T-helper 17 cell (primary cell): ENCODE results near the gene OSMR. TPM values are rescaled to one million over a fixed set of nuclear protein-coding genes. Genes with fewer than 3 reads are reported as not detected.

Experiments used
- ATAC-seq: fragments of 150-1000 bp; cut with Tn5 transposase; 2 replicates; pipeline ENCODE4 v1.10.0; 2021; ENCODE audit warnings: mild to moderate bottlenecking, moderate library complexity
- DNase-seq, 3 donors: peaks; one replicate each; pipeline versions ENCODE4 v3.0.0 to v3.0.0-alpha.2; 2020 to 2021
- H3K9me3 ChIP-seq: one replicate; pipeline ENCODE4 v1.7.0; 2013; ENCODE audit warnings: low read length, mild to moderate bottlenecking; ENCODE audit not compliant: control insufficient read depth, poor library complexity, severe bottlenecking
- H3K27ac Mint-ChIP-seq: one replicate; pipeline ENCODE4 v1.8.0; 2022; ENCODE audit warnings: mild to moderate bottlenecking, moderate library complexity, mixed read lengths
- H3K27me3 Mint-ChIP-seq: one replicate; pipeline ENCODE4 v1.8.0; 2022; ENCODE audit warnings: mixed read lengths
- H3K36me3 Mint-ChIP-seq: one replicate; pipeline ENCODE4 v1.8.0; 2022; ENCODE audit warnings: low read depth, mixed read lengths
- H3K4me1 Mint-ChIP-seq: one replicate; pipeline ENCODE4 v1.8.0; 2022; ENCODE audit warnings: mild to moderate bottlenecking, mixed read lengths
- H3K4me3 Mint-ChIP-seq: one replicate; pipeline ENCODE4 v1.8.0; 2022; ENCODE audit warnings: mild to moderate bottlenecking, moderate library complexity, mixed read lengths
- total RNA-seq, 4 donors: library from RNA in 2 of 4; stranded (reverse) in 2 of 4; gene quantifications; one replicate each; pipeline ENCODE4 v1.2.3 and lab custom pipeline; 2022 to 2026

The OSMR gene
- total RNA-seq, 2 donors from 2014 or later: not detected

- H3K4me3 Mint-ChIP-seq: no peak overlapping the region
- ATAC-seq (no peak), DNase-seq (no peak)
- H3K27ac Mint-ChIP-seq: no peak overlapping the region
- peaks cover 2% of the 10 kb centered on the region for H3K4me1 Mint-ChIP-seq
- peaks cover 5% of the 10 kb centered on the region for H3K9me3 ChIP-seq
- H3K36me3 Mint-ChIP-seq: peaks cover 2% of the 10 kb centered on the region
- peaks cover 20% of the 10 kb centered on the region for H3K27me3 Mint-ChIP-seq
These were observed 50.9 kb downstream of the OSMR start for GRCh38 chr5:38896760-38897159.

GRCh38 chr5:38899936-38900335 lies 54.1 kb downstream of the OSMR start:
- H3K36me3 Mint-ChIP-seq: peaks cover 3% of the 10 kb centered on the region
- no peaks in the 10 kb centered on the region for H3K9me3 ChIP-seq
- no peak overlapping the region for H3K4me3 Mint-ChIP-seq
- peaks cover 16% of the 10 kb centered on the region for H3K27me3 Mint-ChIP-seq
- no peak for DNase-seq
- no peak overlapping the region for H3K27ac Mint-ChIP-seq
- ATAC-seq: no peak
- peaks cover 2% of the 10 kb centered on the region for H3K4me1 Mint-ChIP-seq

- Mint-ChIP-seq H3K4me1 (no peaks in the 10 kb centered on the region), H3K27ac (no peak overlapping the region), H3K27me3 (peaks cover 20% of the 10 kb centered on the region), H3K4me3 (no peak overlapping the region), H3K36me3 (peaks cover 2% of the 10 kb centered on the region)
- no peak for ATAC-seq
- no peak for DNase-seq
- H3K9me3 ChIP-seq: no peaks in the 10 kb centered on the region
These were observed 59.7 kb downstream of the OSMR start for GRCh38 chr5:38905516-38905915.

GRCh38 chr5:38906503-38906902 lies 60.7 kb downstream of the OSMR start:
- no peaks in the 10 kb centered on the region for H3K4me1 Mint-ChIP-seq
- H3K27ac Mint-ChIP-seq: no peak overlapping the region
- no peaks in the 10 kb centered on the region for H3K9me3 ChIP-seq
- ATAC-seq (no peak), DNase-seq (no peak)
- no peak overlapping the region for H3K4me3 Mint-ChIP-seq
- H3K27me3 Mint-ChIP-seq: peaks cover 12% of the 10 kb centered on the region
- peaks cover 2% of the 10 kb centered on the region for H3K36me3 Mint-ChIP-seq

GRCh38 chr5:38911933-38912332 lies 66.1 kb downstream of the OSMR start:
- no peak for ATAC-seq
- H3K9me3 ChIP-seq: no peaks in the 10 kb centered on the region
- no peak overlapping the region for H3K27ac Mint-ChIP-seq
- DNase-seq: no peak
- H3K36me3 Mint-ChIP-seq: no peaks in the 10 kb centered on the region
- no peak overlapping the region for H3K4me3 Mint-ChIP-seq
- H3K27me3 Mint-ChIP-seq: peaks cover 29% of the 10 kb centered on the region
- no peaks in the 10 kb centered on the region for H3K4me1 Mint-ChIP-seq

GRCh38 chr5:38913714-38914113 lies 67.9 kb downstream of the OSMR start:
- no peak overlapping the region for H3K27ac Mint-ChIP-seq
- no peaks in the 10 kb centered on the region for H3K4me1 Mint-ChIP-seq
- ATAC-seq: no peak
- H3K27me3 Mint-ChIP-seq: peaks cover 35% of the 10 kb centered on the region
- H3K36me3 Mint-ChIP-seq: no peaks in the 10 kb centered on the region
- H3K4me3 Mint-ChIP-seq: no peak overlapping the region
- H3K9me3 ChIP-seq: no peaks in the 10 kb centered on the region
- no peak for DNase-seq

- H3K27me3 Mint-ChIP-seq: peaks cover 39% of the 10 kb centered on the region
- no peaks in the 10 kb centered on the region for H3K36me3 Mint-ChIP-seq
- H3K4me1 Mint-ChIP-seq: no peaks in the 10 kb centered on the region
- H3K27ac Mint-ChIP-seq: no peak overlapping the region
- no peak overlapping the region for H3K4me3 Mint-ChIP-seq
- H3K9me3 ChIP-seq: no peaks in the 10 kb centered on the region
- ATAC-seq (no peak), DNase-seq (no peak)
These were observed 71.0 kb downstream of the OSMR start for GRCh38 chr5:38916802-38917201.

GRCh38 chr5:38921174-38921573 lies 75.4 kb downstream of the OSMR start:
- H3K4me1 Mint-ChIP-seq: peaks cover 5% of the 10 kb centered on the region
- peaks cover 3% of the 10 kb centered on the region for H3K36me3 Mint-ChIP-seq
- ATAC-seq (no peak), DNase-seq (no peak)
- no peak overlapping the region for H3K4me3 Mint-ChIP-seq
- H3K9me3 ChIP-seq: no peaks in the 10 kb centered on the region
- H3K27ac Mint-ChIP-seq: no peak overlapping the region
- peaks cover 56% of the 10 kb centered on the region for H3K27me3 Mint-ChIP-seq

GRCh38 chr5:38922199-38922598 lies 76.4 kb downstream of the OSMR start:
- ATAC-seq: peak; percentile 69

GRCh38 chr5:38923661-38924451 lies 78.0 kb downstream of the OSMR start:
- peaks cover 5% of the 10 kb centered on the region for H3K4me1 Mint-ChIP-seq
- no peak overlapping the region for H3K4me3 Mint-ChIP-seq
- H3K9me3 ChIP-seq: no peaks in the 10 kb centered on the region
- ATAC-seq (no peak), DNase-seq (no peak)
- H3K27ac Mint-ChIP-seq: no peak overlapping the region
- H3K27me3 Mint-ChIP-seq: peaks cover 56% of the 10 kb centered on the region
- H3K36me3 Mint-ChIP-seq: peaks cover 5% of the 10 kb centered on the region

More at GRCh38 chr5:38922199-38922598, 76.4 kb downstream of the OSMR start:
- Mint-ChIP-seq H3K4me3 (no peak overlapping the region), H3K27ac (no peak overlapping the region), H3K36me3 (peaks cover 3% of the 10 kb centered on the region), H3K27me3 (peaks cover 59% of the 10 kb centered on the region), H3K4me1 (peaks cover 5% of the 10 kb centered on the region)
- DNase-seq: no peak
- no peaks in the 10 kb centered on the region for H3K9me3 ChIP-seq

- Mint-ChIP-seq H3K4me3 (no peak overlapping the region), H3K27ac (no peak overlapping the region), H3K4me1 (peaks cover 5% of the 10 kb centered on the region), H3K27me3 (peaks cover 50% of the 10 kb centered on the region), H3K36me3 (peaks cover 5% of the 10 kb centered on the region)
- DNase-seq (no peak), ATAC-seq (no peak)
- no peaks in the 10 kb centered on the region for H3K9me3 ChIP-seq
These were observed 79.5 kb downstream of the OSMR start for GRCh38 chr5:38925154-38925925.

GRCh38 chr5:38926121-38926520 lies 80.3 kb downstream of the OSMR start:
- DNase-seq (no peak), ATAC-seq (no peak)
- H3K27me3 Mint-ChIP-seq: peaks cover 50% of the 10 kb centered on the region
- H3K27ac Mint-ChIP-seq: no peak overlapping the region
- no peaks in the 10 kb centered on the region for H3K9me3 ChIP-seq
- peaks cover 5% of the 10 kb centered on the region for H3K4me1 Mint-ChIP-seq
- peaks cover 5% of the 10 kb centered on the region for H3K36me3 Mint-ChIP-seq
- H3K4me3 Mint-ChIP-seq: no peak overlapping the region

GRCh38 chr5:38927470-38927869 lies 81.7 kb downstream of the OSMR start:
- H3K27ac Mint-ChIP-seq: no peak overlapping the region
- H3K9me3 ChIP-seq: no peaks in the 10 kb centered on the region
- H3K27me3 Mint-ChIP-seq: peaks cover 43% of the 10 kb centered on the region
- H3K4me1 Mint-ChIP-seq: peaks cover under 1% of the 10 kb centered on the region
- DNase-seq (no peak), ATAC-seq (no peak)
- no peak overlapping the region for H3K4me3 Mint-ChIP-seq
- H3K36me3 Mint-ChIP-seq: peaks cover 2% of the 10 kb centered on the region
